HEK293T (cell line): Measurements from ENCODE around the gene HSPA4.

Experiments
- FOXM1 ChIP-seq: fragments of 450-650 bp; IDR thresholded peaks from 2 replicates; pipeline ENCODE4 v1.6.1; 2017; ENCODE audit warnings: mild to moderate bottlenecking, borderline replicate concordance
- SUZ12 ChIP-seq: fragments of 450-650 bp; IDR thresholded peaks from 2 replicates; pipeline ENCODE4 v1.6.1; 2016; ENCODE audit warnings: mild to moderate bottlenecking

DNA sequence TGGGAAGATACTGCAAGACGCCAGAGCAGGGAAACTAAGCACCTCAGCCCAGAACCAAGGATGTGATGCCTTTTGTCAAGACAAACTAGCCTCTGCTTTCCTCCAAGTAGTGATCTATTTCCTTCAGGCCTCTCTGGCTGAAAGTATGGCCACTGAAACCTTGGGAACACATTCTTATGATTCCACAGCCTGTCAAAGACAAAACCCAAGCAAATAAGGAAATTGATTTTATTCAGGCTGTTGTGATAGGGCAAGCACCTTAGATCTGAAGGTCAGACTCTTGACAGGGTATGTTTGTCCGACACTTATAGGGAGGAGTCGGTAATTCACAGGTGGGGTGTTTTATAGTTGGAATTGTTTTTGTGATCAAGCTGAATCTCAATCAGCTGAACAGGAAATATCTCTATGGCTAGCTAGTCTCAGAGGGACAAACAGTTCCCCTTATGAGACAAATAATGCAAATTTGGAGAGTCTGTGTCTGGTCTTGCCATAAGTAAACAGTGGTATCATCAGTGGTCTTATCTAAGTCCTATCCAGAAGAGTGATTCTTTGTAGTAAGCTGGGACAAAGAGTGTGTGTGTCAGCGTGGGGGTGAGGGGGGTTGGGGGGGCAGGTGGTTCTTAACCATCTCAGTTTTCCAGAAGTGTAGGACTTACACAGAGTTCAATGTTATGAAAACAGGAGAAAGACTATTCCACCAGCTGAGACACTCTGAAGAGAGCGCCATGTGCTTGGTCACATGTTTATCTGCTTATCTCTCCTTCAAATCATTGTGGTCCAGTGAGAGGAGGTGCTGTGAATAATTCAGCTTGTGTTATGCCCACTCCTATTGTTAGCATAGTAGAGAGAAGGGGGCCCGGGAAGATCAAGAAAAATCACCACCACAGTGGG, 18.7 kb upstream of the HSPA4 start:
- TF ChIP-seq FOXM1 = no peak
- no peak for TF ChIP-seq SUZ12
